Measurements from ENCODE around the gene SLC47A2. TPM values are rescaled to one million over a fixed set of nuclear protein-coding genes. Genes with fewer than 3 reads are reported as not detected.
"Not testable (repeated sequence)": the region's sequence is repeated elsewhere in the genome, so short reads cannot be mapped to it uniquely, and the experiment has no call there.

SLC47A2 gene
- total and polyA plus RNA-seq, 5 donors from 2014 or later, result not detected

GRCh38 chr17:19702217-19702641 is 14.2 kb downstream of the SLC47A2 start:
- no peaks in the 10 kb centered on the region for H3K36me3 ChIP-seq (ENCODE audit: control insufficient read depth, insufficient read depth, low read length)
- no peak for ATAC-seq (ENCODE audit: low read depth in 2 of 2)
- Mint-ChIP-seq H3K4me3 (no peak overlapping the region), H3K36me3 (no peaks in the 10 kb centered on the region), H3K27ac (peak overlapping the region in 1 of 3 donors; percentile 52), H3K4me1 (peaks cover 0 to 5% (median 1%) of the 10 kb centered on the region in 4 donors), H3K27me3 (no peaks in the 10 kb centered on the region), H3K9me3 (no peaks in the 10 kb centered on the region)
- no peak for DNase-seq
- H3K9me3 ChIP-seq (ENCODE audit: control insufficient read depth in 2 of 2, low read length in 2 of 2), result no peaks in the 10 kb centered on the region
- H3K27ac ChIP-seq (ENCODE audit: insufficient read depth, low read length, poor library complexity, severe bottlenecking), result no peak overlapping the region
- H3K27me3 ChIP-seq (ENCODE audit: control insufficient read depth, insufficient read depth, low read length), result no peaks in the 10 kb centered on the region
- H3K4me1 ChIP-seq (ENCODE audit: control insufficient read depth, insufficient read depth, low read length, poor library complexity, severe bottlenecking), result no peaks in the 10 kb centered on the region
- H3K4me3 ChIP-seq (ENCODE audit: low read depth, low read length), result no peak overlapping the region

- Mint-ChIP-seq H3K9me3 (no peaks in the 10 kb centered on the region), H3K4me3 (no peak overlapping the region), H3K4me1 (peaks cover 0 to 10% (median 0%) of the 10 kb centered on the region in 4 donors), H3K27me3 (peaks cover 5% of the 10 kb centered on the region), H3K36me3 (peaks cover 8% of the 10 kb centered on the region), H3K27ac (no peak overlapping the region)
- H3K4me3 ChIP-seq (ENCODE audit: low read depth, low read length), result no peak overlapping the region
- ATAC-seq (ENCODE audit: low read depth in 2 of 2) (no peak), DNase-seq (no peak)
- H3K27ac ChIP-seq (ENCODE audit: insufficient read depth, low read length, poor library complexity, severe bottlenecking), result no peak overlapping the region
- no peaks in the 10 kb centered on the region for H3K4me1 ChIP-seq (ENCODE audit: control insufficient read depth, insufficient read depth, low read length, poor library complexity, severe bottlenecking)
- H3K9me3 ChIP-seq (ENCODE audit: control insufficient read depth in 2 of 2, low read length in 2 of 2), result no peaks in the 10 kb centered on the region
- no peaks in the 10 kb centered on the region for H3K36me3 ChIP-seq (ENCODE audit: control insufficient read depth, insufficient read depth, low read length)
- H3K27me3 ChIP-seq (ENCODE audit: control insufficient read depth, insufficient read depth, low read length), result no peaks in the 10 kb centered on the region
These were observed 29.8 kb downstream of the SLC47A2 start for GRCh38 chr17:19686400-19687090.

- not testable (repeated sequence) for H3K4me1 ChIP-seq (ENCODE audit: control insufficient read depth, insufficient read depth, low read length, poor library complexity, severe bottlenecking); H3K9me3 ChIP-seq (ENCODE audit: control insufficient read depth in 2 of 2, low read length in 2 of 2); H3K27me3 Mint-ChIP-seq; H3K27ac Mint-ChIP-seq; H3K27me3 ChIP-seq (ENCODE audit: control insufficient read depth, insufficient read depth, low read length); H3K9me3 Mint-ChIP-seq; H3K4me1 Mint-ChIP-seq; DNase-seq; ATAC-seq (ENCODE audit: low read depth in 2 of 2); H3K4me3 Mint-ChIP-seq; H3K27ac ChIP-seq (ENCODE audit: insufficient read depth, low read length, poor library complexity, severe bottlenecking); H3K4me3 ChIP-seq (ENCODE audit: low read depth, low read length); H3K36me3 Mint-ChIP-seq; H3K36me3 ChIP-seq (ENCODE audit: control insufficient read depth, insufficient read depth, low read length)
These were observed 31.3 kb downstream of the SLC47A2 start for GRCh38 chr17:19684909-19685580.

GRCh38 chr17:19683117-19683516 is 33.3 kb downstream of the SLC47A2 start:
- Mint-ChIP-seq H3K4me1 (peaks cover 0 to 10% (median 1%) of the 10 kb centered on the region in 4 donors), H3K36me3 (peaks cover 15% of the 10 kb centered on the region), H3K27me3 (peaks cover 2% of the 10 kb centered on the region), H3K27ac (no peak overlapping the region), H3K4me3 (no peak overlapping the region), H3K9me3 (no peaks in the 10 kb centered on the region)
- no peak overlapping the region for H3K4me3 ChIP-seq (ENCODE audit: low read depth, low read length)
- H3K27ac ChIP-seq (ENCODE audit: insufficient read depth, low read length, poor library complexity, severe bottlenecking), result no peak overlapping the region
- no peaks in the 10 kb centered on the region for H3K27me3 ChIP-seq (ENCODE audit: control insufficient read depth, insufficient read depth, low read length)
- no peaks in the 10 kb centered on the region for H3K36me3 ChIP-seq (ENCODE audit: control insufficient read depth, insufficient read depth, low read length)
- H3K4me1 ChIP-seq (ENCODE audit: control insufficient read depth, insufficient read depth, low read length, poor library complexity, severe bottlenecking), result no peaks in the 10 kb centered on the region
- no peaks in the 10 kb centered on the region for H3K9me3 ChIP-seq (ENCODE audit: control insufficient read depth in 2 of 2, low read length in 2 of 2)
- DNase-seq, result no peak
- ATAC-seq (ENCODE audit: low read depth in 2 of 2), result no peak

- Histone ChIP-seq H3K36me3 (ENCODE audit: control insufficient read depth, insufficient read depth, low read length) (no peaks in the 10 kb centered on the region), H3K4me3 (ENCODE audit: low read depth, low read length) (no peak overlapping the region), H3K27ac (ENCODE audit: insufficient read depth, low read length, poor library complexity, severe bottlenecking) (no peak overlapping the region), H3K27me3 (ENCODE audit: control insufficient read depth, insufficient read depth, low read length) (no peaks in the 10 kb centered on the region), H3K9me3 (ENCODE audit: control insufficient read depth in 2 of 2, low read length in 2 of 2) (no peaks in the 10 kb centered on the region), H3K4me1 (ENCODE audit: control insufficient read depth, insufficient read depth, low read length, poor library complexity, severe bottlenecking) (no peaks in the 10 kb centered on the region)
- ATAC-seq (ENCODE audit: low read depth in 2 of 2) (no peak), DNase-seq (no peak)
- H3K36me3 Mint-ChIP-seq, result peaks cover 24% of the 10 kb centered on the region
- H3K27ac Mint-ChIP-seq, result peak overlapping the region in 1 of 3 donors; percentile 65
- H3K4me3 Mint-ChIP-seq, result no peak overlapping the region
- no peaks in the 10 kb centered on the region for H3K27me3 Mint-ChIP-seq
- H3K4me1 Mint-ChIP-seq, result peaks cover 2 to 10% (median 3%) of the 10 kb centered on the region in 4 donors
- no peaks in the 10 kb centered on the region for H3K9me3 Mint-ChIP-seq
These were observed 37.6 kb downstream of the SLC47A2 start for GRCh38 chr17:19678581-19679453.

- Mint-ChIP-seq H3K27me3 (no peaks in the 10 kb centered on the region), H3K4me1 (peaks cover 2 to 10% (median 3%) of the 10 kb centered on the region in 4 donors), H3K36me3 (peaks cover 24% of the 10 kb centered on the region), H3K9me3 (no peaks in the 10 kb centered on the region), H3K27ac (peak overlapping the region in 1 of 3 donors; percentile 68), H3K4me3 (no peak overlapping the region)
- no peak overlapping the region for H3K27ac ChIP-seq (ENCODE audit: insufficient read depth, low read length, poor library complexity, severe bottlenecking)
- H3K4me3 ChIP-seq (ENCODE audit: low read depth, low read length), result no peak overlapping the region
- H3K36me3 ChIP-seq (ENCODE audit: control insufficient read depth, insufficient read depth, low read length), result no peaks in the 10 kb centered on the region
- H3K4me1 ChIP-seq (ENCODE audit: control insufficient read depth, insufficient read depth, low read length, poor library complexity, severe bottlenecking), result no peaks in the 10 kb centered on the region
- H3K9me3 ChIP-seq (ENCODE audit: control insufficient read depth in 2 of 2, low read length in 2 of 2), result no peaks in the 10 kb centered on the region
- DNase-seq, result no peak
- no peaks in the 10 kb centered on the region for H3K27me3 ChIP-seq (ENCODE audit: control insufficient read depth, insufficient read depth, low read length)
- ATAC-seq (ENCODE audit: low read depth in 2 of 2), result no peak
These were observed 38.5 kb downstream of the SLC47A2 start for GRCh38 chr17:19677736-19678379.

- H3K9me3 ChIP-seq (ENCODE audit: control insufficient read depth in 2 of 2, low read length in 2 of 2), result no peaks in the 10 kb centered on the region
- H3K4me3 Mint-ChIP-seq, result no peak overlapping the region
- H3K4me1 Mint-ChIP-seq, result peaks cover 2 to 10% (median 5%) of the 10 kb centered on the region in 4 donors
- H3K36me3 ChIP-seq (ENCODE audit: control insufficient read depth, insufficient read depth, low read length), result peaks cover 6% of the 10 kb centered on the region
- peak overlapping the region in 1 of 3 donors; percentile 62 for H3K27ac Mint-ChIP-seq
- no peak overlapping the region for H3K4me3 ChIP-seq (ENCODE audit: low read depth, low read length)
- no peaks in the 10 kb centered on the region for H3K9me3 Mint-ChIP-seq
- ATAC-seq (ENCODE audit: low read depth in 2 of 2), result no peak
- H3K27me3 ChIP-seq (ENCODE audit: control insufficient read depth, insufficient read depth, low read length), result no peaks in the 10 kb centered on the region
- no peaks in the 10 kb centered on the region for H3K27me3 Mint-ChIP-seq
- no peak overlapping the region for H3K27ac ChIP-seq (ENCODE audit: insufficient read depth, low read length, poor library complexity, severe bottlenecking)
- DNase-seq, result no peak
- no peaks in the 10 kb centered on the region for H3K4me1 ChIP-seq (ENCODE audit: control insufficient read depth, insufficient read depth, low read length, poor library complexity, severe bottlenecking)
- H3K36me3 Mint-ChIP-seq, result peaks cover 29% of the 10 kb centered on the region
These were observed 39.5 kb downstream of the SLC47A2 start for GRCh38 chr17:19676896-19677295.

Measured in CD4-positive, CD25-positive, alpha-beta regulatory T cell (primary cell).